Naive thymus-derived CD4-positive, alpha-beta T cell (primary cell): ENCODE measurements around the gene MS4A7. TPM values are rescaled to one million over a fixed set of nuclear protein-coding genes. Genes with fewer than 3 reads are reported as not detected.

Source experiments
- ATAC-seq: fragments of 150-1000 bp; cut with Tn5 transposase; 2 replicates; pipeline ENCODE4 v1.10.0; 2021; ENCODE audit warnings: mild to moderate bottlenecking, moderate library complexity
- CTCF ChIA-PET: fragments of 350-600 bp; sonication (Branson Sonifier 250); formaldehyde crosslinking; loops from one replicate; lab custom pipeline; 2021; ENCODE audit warnings: antibody characterized with exemption; lab: Charles Lee
- POLR2A ChIA-PET: fragments of 350-600 bp; sonication (Branson Sonifier 250); formaldehyde crosslinking; loops from one replicate; lab custom pipeline; 2021; ENCODE audit warnings: antibody characterized with exemption, inconsistent platforms; lab: Charles Lee
- DNase-seq, 9 donors: peaks; one replicate each; pipeline versions ENCODE4 v3.0.0 to v3.0.0-alpha.2; 2020 to 2022; ENCODE audit warnings: mixed read lengths in 1 of 9
- H3K27ac ChIP-seq: one replicate; pipeline ENCODE4 v1.7.0; 2013; ENCODE audit warnings: mild to moderate bottlenecking, low read depth, low read length, moderate library complexity
- H3K27me3 ChIP-seq, 2 donors: one replicate each; pipeline ENCODE4 v1.7.0; 2013; ENCODE audit warnings: low read length in 2 of 2, mild to moderate bottlenecking in 2 of 2, moderate library complexity in 2 of 2; ENCODE audit not compliant: control insufficient read depth in 2 of 2, insufficient read depth in 2 of 2
- H3K36me3 ChIP-seq, 3 experiments: 1 replicate in 2 of 3; 2 replicates in 1 of 3; pipeline ENCODE4 v1.7.0; 2013; ENCODE audit warnings: low read length in 3 of 3, mild to moderate bottlenecking in 3 of 3, moderate library complexity in 1 of 3; ENCODE audit not compliant: insufficient read depth in 3 of 3, control insufficient read depth in 2 of 3
- H3K4me1 ChIP-seq, 2 donors: one replicate each; pipeline ENCODE4 v1.7.0; 2013; ENCODE audit warnings: low read length in 2 of 2, mild to moderate bottlenecking in 2 of 2, moderate library complexity in 1 of 2; ENCODE audit not compliant: control insufficient read depth in 2 of 2, insufficient read depth in 2 of 2
- H3K4me3 ChIP-seq: 2 replicates; pipeline ENCODE4 v1.7.0; 2013; ENCODE audit warnings: mild to moderate bottlenecking, low read length
- H3K9me3 ChIP-seq, 3 experiments: 1 replicate in 2 of 3; 2 replicates in 1 of 3; pipeline ENCODE4 v1.7.0; 2013; ENCODE audit warnings: low read length in 3 of 3; ENCODE audit not compliant: control insufficient read depth in 2 of 3
- H3K27ac Mint-ChIP-seq, 9 donors: one replicate each; pipeline ENCODE4 v1.8.0; 2020 to 2022; ENCODE audit warnings: mixed read lengths in 9 of 9, mild to moderate bottlenecking in 8 of 9, moderate library complexity in 5 of 9, inconsistent platforms in 2 of 9
- H3K27me3 Mint-ChIP-seq, 5 donors: one replicate each; pipeline ENCODE4 v1.8.0; 2021 to 2022; ENCODE audit warnings: mixed read lengths in 5 of 5, mild to moderate bottlenecking in 1 of 5
- H3K36me3 Mint-ChIP-seq, 5 donors: one replicate each; pipeline ENCODE4 v1.8.0; 2020 to 2022; ENCODE audit warnings: mixed read lengths in 5 of 5, mild to moderate bottlenecking in 3 of 5, inconsistent platforms in 1 of 5
- H3K4me1 Mint-ChIP-seq, 7 donors: one replicate each; pipeline ENCODE4 v1.8.0; 2020 to 2022; ENCODE audit warnings: mixed read lengths in 7 of 7, mild to moderate bottlenecking in 3 of 7, inconsistent platforms in 1 of 7
- H3K4me3 Mint-ChIP-seq, 10 donors: one replicate each; pipeline ENCODE4 v1.8.0; 2020 to 2022; ENCODE audit warnings: mild to moderate bottlenecking in 10 of 10, mixed read lengths in 10 of 10, moderate library complexity in 6 of 10, inconsistent platforms in 2 of 10
- H3K9me3 Mint-ChIP-seq, 11 donors: one replicate each; pipeline ENCODE4 v1.8.0; 2020 to 2022; ENCODE audit warnings: mixed read lengths in 11 of 11, mild to moderate bottlenecking in 4 of 11, inconsistent platforms in 1 of 11, moderate library complexity in 1 of 11
- intact Hi-C, 2 donors: fragments of 100-400 bp; cut with micrococcal nuclease; formaldehyde crosslinking; loops; one replicate each; pipeline ENCODE4 v1.15.1; 2023
- polyA plus RNA-seq, 2 donors: library from polyadenylated mRNA; unstranded; fragments of 300-500 nt; fragmentation: Illumina TruSeq; gene quantifications; one replicate each; pipeline ENCODE4 v1.2.3, GENCODE V29; 2021
- total RNA-seq, 6 experiments: library from RNA in 5 of 6; stranded (reverse) in 5 of 6; gene quantifications; 1 replicate in 5 of 6; 2 replicates in 1 of 6; pipeline ENCODE4 v1.2.3 and lab custom pipeline; 2021 to 2026

MS4A7 gene
- total and polyA plus RNA-seq, 7 experiments from 2014 or later: 0.22 to 83.4 (median 3.5) TPM; not detected in 2

GRCh38 chr11:60343094-60343704 is 35.1 kb upstream of the MS4A7 start:
- ATAC-seq: no peak
- no peak overlapping the region for H3K4me3 Mint-ChIP-seq
- peaks cover 2 to 33% (median 20%) of the 10 kb centered on the region in 5 donors for H3K27me3 Mint-ChIP-seq
- H3K27me3 ChIP-seq: no peaks in the 10 kb centered on the region
- H3K4me3 ChIP-seq: no peak overlapping the region
- no peaks in the 10 kb centered on the region for H3K36me3 Mint-ChIP-seq
- no peaks in the 10 kb centered on the region for H3K4me1 ChIP-seq
- POLR2A ChIA-PET: no interaction called here
- H3K9me3 ChIP-seq: no peaks in the 10 kb centered on the region
- CTCF ChIA-PET: no interaction called here
- H3K9me3 Mint-ChIP-seq: no peaks in the 10 kb centered on the region
- H3K36me3 ChIP-seq: no peaks in the 10 kb centered on the region
- intact Hi-C loops: loop anchor here in 1 of 2 donors (1.0 kb wide), 1 partner anchor 275 kb away; no protein-coding TSS in a partner anchor
- H3K4me1 Mint-ChIP-seq: peaks cover 0 to 2% (median 0%) of the 10 kb centered on the region in 7 donors
- no peak overlapping the region for H3K27ac Mint-ChIP-seq
- H3K27ac ChIP-seq: no peak overlapping the region
- peak in 2 of 9 donors; percentile 4 to 9 for DNase-seq

- intact Hi-C loops: no loop called here
- no peak for ATAC-seq
- no peak overlapping the region for H3K27ac Mint-ChIP-seq
Measured at GRCh38 chr11:60344146-60344545, 34.2 kb upstream of the MS4A7 start.

GRCh38 chr11:60345489-60345888 is 32.8 kb upstream of the MS4A7 start:
- POLR2A ChIA-PET: no interaction called here
- DNase-seq (no peak), ATAC-seq (no peak)

More at GRCh38 chr11:60344146-60344545, 34.2 kb upstream of the MS4A7 start:
- Histone ChIP-seq H3K36me3 (no peaks in the 10 kb centered on the region), H3K27me3 (no peaks in the 10 kb centered on the region), H3K4me3 (no peak overlapping the region), H3K27ac (no peak overlapping the region), H3K4me1 (no peaks in the 10 kb centered on the region), H3K9me3 (no peaks in the 10 kb centered on the region)
- H3K9me3 Mint-ChIP-seq: no peaks in the 10 kb centered on the region
- H3K27me3 Mint-ChIP-seq: peaks cover 4 to 28% (median 24%) of the 10 kb centered on the region in 5 donors
- peaks cover 0 to 2% (median 0%) of the 10 kb centered on the region in 7 donors for H3K4me1 Mint-ChIP-seq
- no peaks in the 10 kb centered on the region for H3K36me3 Mint-ChIP-seq
- DNase-seq: no peak
- ChIA-PET POLR2A (no interaction called here), CTCF (no interaction called here)
- H3K4me3 Mint-ChIP-seq: no peak overlapping the region

GRCh38 chr11:60347084-60347797 is 31.1 kb upstream of the MS4A7 start:
- POLR2A ChIA-PET: no interaction called here
- Histone ChIP-seq H3K4me3 (no peak overlapping the region), H3K27ac (no peak overlapping the region), H3K36me3 (no peaks in the 10 kb centered on the region), H3K9me3 (no peaks in the 10 kb centered on the region), H3K27me3 (no peaks in the 10 kb centered on the region), H3K4me1 (no peaks in the 10 kb centered on the region)
- CTCF ChIA-PET: no interaction called here
- Mint-ChIP-seq H3K4me3 (no peak overlapping the region), H3K4me1 (no peaks in the 10 kb centered on the region), H3K36me3 (no peaks in the 10 kb centered on the region), H3K27me3 (peaks cover 6 to 25% (median 17%) of the 10 kb centered on the region in 5 donors), H3K9me3 (no peaks in the 10 kb centered on the region), H3K27ac (no peak overlapping the region)
- no peak for ATAC-seq
- no peak for DNase-seq
- intact Hi-C loops: no loop called here

More at GRCh38 chr11:60345489-60345888, 32.8 kb upstream of the MS4A7 start:
- H3K4me3 Mint-ChIP-seq: no peak overlapping the region
- no peaks in the 10 kb centered on the region for H3K36me3 Mint-ChIP-seq
- peaks cover 4 to 33% (median 24%) of the 10 kb centered on the region in 5 donors for H3K27me3 Mint-ChIP-seq
- H3K4me1 Mint-ChIP-seq: no peaks in the 10 kb centered on the region
- Histone ChIP-seq H3K4me1 (no peaks in the 10 kb centered on the region), H3K4me3 (no peak overlapping the region), H3K9me3 (no peaks in the 10 kb centered on the region), H3K27me3 (no peaks in the 10 kb centered on the region), H3K36me3 (no peaks in the 10 kb centered on the region), H3K27ac (no peak overlapping the region)
- intact Hi-C loops: no loop called here
- no peaks in the 10 kb centered on the region for H3K9me3 Mint-ChIP-seq
- CTCF ChIA-PET: no interaction called here
- no peak overlapping the region for H3K27ac Mint-ChIP-seq

GRCh38 chr11:60348116-60348515 is 30.2 kb upstream of the MS4A7 start:
- intact Hi-C loops: no loop called here
- ChIA-PET CTCF (interaction anchor here (0.9 kb wide), 1 partner anchor 24 kb away, joined by 3 read pairs; no protein-coding TSS in a partner anchor), POLR2A (no interaction called here)
- Mint-ChIP-seq H3K27ac (no peak overlapping the region), H3K4me3 (no peak overlapping the region), H3K4me1 (no peaks in the 10 kb centered on the region), H3K36me3 (no peaks in the 10 kb centered on the region), H3K9me3 (no peaks in the 10 kb centered on the region), H3K27me3 (peaks cover 5 to 22% (median 15%) of the 10 kb centered on the region in 5 donors)
- no peaks in the 10 kb centered on the region for H3K27me3 ChIP-seq
- ATAC-seq (no peak), DNase-seq (no peak)
- H3K27ac ChIP-seq: no peak overlapping the region
- no peaks in the 10 kb centered on the region for H3K9me3 ChIP-seq
- H3K4me3 ChIP-seq: no peak overlapping the region
- no peaks in the 10 kb centered on the region for H3K36me3 ChIP-seq
- no peaks in the 10 kb centered on the region for H3K4me1 ChIP-seq

GRCh38 chr11:60349990-60350389 is 28.3 kb upstream of the MS4A7 start:
- Mint-ChIP-seq H3K27ac (no peak overlapping the region), H3K4me3 (no peak overlapping the region), H3K36me3 (no peaks in the 10 kb centered on the region), H3K9me3 (peaks cover 0 to 10% (median 0%) of the 10 kb centered on the region in 11 donors), H3K27me3 (peaks cover 6 to 23% (median 10%) of the 10 kb centered on the region in 5 donors), H3K4me1 (no peaks in the 10 kb centered on the region)
- Histone ChIP-seq H3K9me3 (no peaks in the 10 kb centered on the region), H3K27me3 (no peaks in the 10 kb centered on the region), H3K36me3 (no peaks in the 10 kb centered on the region), H3K4me3 (no peak overlapping the region), H3K4me1 (no peaks in the 10 kb centered on the region), H3K27ac (no peak overlapping the region)
- intact Hi-C loops: no loop called here
- ChIA-PET POLR2A (no interaction called here), CTCF (no interaction called here)
- DNase-seq (no peak), ATAC-seq (no peak)
